Left lung (tissue), 10 donors: Measurements from ENCODE around the gene HIVEP3. TPM values are rescaled to one million over a fixed set of nuclear protein-coding genes. Genes with fewer than 3 reads are reported as not detected.

ENCODE experiments used
- ATAC-seq: fragments of 200-7000 bp; cut with Tn5 transposase; one replicate; pipeline ENCODE4 v1.9.1; 2020; ENCODE audit warnings: moderate library complexity
- DNase-seq, 4 donors: peaks; one replicate each; pipeline ENCODE4 v3.0.0-alpha.2; 2013 to 2020
- H3K27ac ChIP-seq, 2 donors: fragments of 200-600 bp; sonication (generic) in 1 of 2; one replicate each; pipeline versions ENCODE4 v1.5.0 to v1.8.0; 2020 to 2021
- H3K27me3 ChIP-seq, 2 donors: fragments of 200-600 bp; sonication (generic) in 1 of 2; one replicate each; pipeline versions ENCODE4 v1.5.0 to v1.8.0; 2020 to 2021
- H3K36me3 ChIP-seq, 2 donors: fragments of 200-600 bp; sonication (generic) in 1 of 2; one replicate each; pipeline versions ENCODE4 v1.5.0 to v1.8.0; 2020 to 2021
- H3K4me1 ChIP-seq, 2 donors: fragments of 200-600 bp; one replicate each; pipeline ENCODE4 v1.8.0; 2021
- H3K4me3 ChIP-seq, 2 donors: fragments of 200-600 bp; sonication (generic) in 1 of 2; one replicate each; pipeline versions ENCODE4 v1.5.0 to v1.8.0; 2020 to 2021; ENCODE audit warnings: mild to moderate bottlenecking in 1 of 2
- H3K9me3 ChIP-seq, 2 donors: fragments of 200-600 bp; sonication (generic) in 1 of 2; one replicate each; pipeline versions ENCODE4 v1.5.0 to v1.8.0; 2020 to 2021
- intact Hi-C, 2 donors: fragments of 100-400 bp; cut with DNase I; formaldehyde crosslinking; loops; one replicate each; pipeline versions ENCODE4 v1.11.2 to v1.14.2; 2022
- polyA plus RNA-seq, 6 donors: library from polyadenylated mRNA; unstranded; fragments of 120-200 nt; gene quantifications; one replicate each; pipeline ENCODE4 v1.2.1, GENCODE V29; 2013; ENCODE audit not compliant: insufficient read length in 6 of 6
- total RNA-seq, 2 donors: library from RNA; stranded (reverse); fragmentation: NEBNext Ultra II Directional; extraction: Animal tissue kit (Norgen Biotek cat#: 25700); gene quantifications; one replicate each; pipeline ENCODE4 v1.2.1, GENCODE V29; 2021
- TF ChIP-seq, protein P1 (sequence below), 2 donors: fragments of 200-600 bp; sonication (generic) in 1 of 2; IDR thresholded peaks; one replicate each; pipeline versions ENCODE4 v1.5.0 to v1.8.0; 2021; ENCODE audit warnings: antibody characterized with exemption in 2 of 2
- donor health status: DM: no; HTN: yes; CAD: no.
- donor health status: DM: no; HTN: no; CAD: no.

Gene HIVEP3
- total and polyA plus RNA-seq, 8 donors: 6.0 to 15.6 (median 7.4) TPM

DNA sequence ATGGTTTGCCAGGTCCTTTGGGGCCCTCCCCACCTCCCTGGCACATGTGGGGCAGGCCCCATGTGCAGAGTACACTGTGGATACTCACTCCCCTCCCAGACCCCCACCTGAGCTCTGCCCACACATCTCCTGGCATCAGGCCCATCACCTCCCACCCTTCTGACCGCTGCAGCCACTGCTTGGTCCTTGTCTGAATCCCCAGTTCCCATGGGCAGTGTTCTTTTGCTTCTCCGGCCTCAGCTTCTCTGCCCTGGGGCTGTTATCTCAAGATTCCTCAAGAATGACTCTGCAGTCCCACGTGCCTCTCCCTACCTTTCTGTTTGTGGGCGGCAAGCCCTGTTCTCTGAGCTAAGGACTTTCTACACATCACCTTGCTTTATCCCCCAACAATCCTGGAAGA, 246.5 kb downstream of the HIVEP3 start:
- Histone ChIP-seq H3K36me3 (no peaks in the 10 kb centered on the region), H3K27me3 (no peaks in the 10 kb centered on the region), H3K4me3 (no peak overlapping the region), H3K27ac (no peak overlapping the region), H3K4me1 (peaks cover 11 to 22% of the 10 kb centered on the region in 2 donors), H3K9me3 (no peaks in the 10 kb centered on the region)
- DNase-seq (peak in 1 of 4 donors; percentile 35), ATAC-seq (peak; percentile 84)
- TF ChIP-seq, protein P1, sequence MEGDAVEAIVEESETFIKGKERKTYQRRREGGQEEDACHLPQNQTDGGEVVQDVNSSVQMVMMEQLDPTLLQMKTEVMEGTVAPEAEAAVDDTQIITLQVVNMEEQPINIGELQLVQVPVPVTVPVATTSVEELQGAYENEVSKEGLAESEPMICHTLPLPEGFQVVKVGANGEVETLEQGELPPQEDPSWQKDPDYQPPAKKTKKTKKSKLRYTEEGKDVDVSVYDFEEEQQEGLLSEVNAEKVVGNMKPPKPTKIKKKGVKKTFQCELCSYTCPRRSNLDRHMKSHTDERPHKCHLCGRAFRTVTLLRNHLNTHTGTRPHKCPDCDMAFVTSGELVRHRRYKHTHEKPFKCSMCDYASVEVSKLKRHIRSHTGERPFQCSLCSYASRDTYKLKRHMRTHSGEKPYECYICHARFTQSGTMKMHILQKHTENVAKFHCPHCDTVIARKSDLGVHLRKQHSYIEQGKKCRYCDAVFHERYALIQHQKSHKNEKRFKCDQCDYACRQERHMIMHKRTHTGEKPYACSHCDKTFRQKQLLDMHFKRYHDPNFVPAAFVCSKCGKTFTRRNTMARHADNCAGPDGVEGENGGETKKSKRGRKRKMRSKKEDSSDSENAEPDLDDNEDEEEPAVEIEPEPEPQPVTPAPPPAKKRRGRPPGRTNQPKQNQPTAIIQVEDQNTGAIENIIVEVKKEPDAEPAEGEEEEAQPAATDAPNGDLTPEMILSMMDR (IDR thresholded peaks at IDR 0.05): no peak
- intact Hi-C loops: no loop called here

DNA sequence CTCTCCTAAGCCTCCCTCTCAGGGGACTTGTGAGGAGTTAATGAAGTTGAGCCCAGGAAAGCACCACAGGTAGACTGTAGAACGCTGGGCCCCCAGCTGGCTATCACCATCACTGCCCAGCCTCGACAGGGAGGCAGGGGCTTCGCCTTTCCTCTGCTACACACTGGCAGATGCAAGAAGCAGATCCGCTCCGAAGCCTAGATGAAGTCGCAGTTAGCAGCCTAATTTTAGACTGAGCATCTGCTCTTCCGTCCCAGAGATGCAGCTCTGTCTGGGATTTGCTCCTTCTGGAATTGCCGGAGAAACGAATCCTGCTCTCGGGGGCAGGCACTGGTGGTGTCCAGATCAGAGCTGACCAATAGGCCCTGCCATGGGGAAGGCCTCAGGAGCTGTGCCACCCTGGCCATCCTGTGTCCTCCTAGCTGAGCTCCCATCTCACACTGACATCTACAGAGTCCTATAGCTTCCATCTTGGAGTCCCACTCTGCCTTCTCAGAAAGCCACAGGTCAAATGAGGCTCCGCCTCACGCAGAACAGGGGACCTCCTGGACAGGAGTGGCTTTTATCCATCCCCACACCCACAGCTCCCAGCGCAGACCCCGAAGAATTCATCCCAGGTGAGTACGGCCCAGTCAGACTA, 247.5 kb downstream of the HIVEP3 start:
- TF ChIP-seq, protein P1 (IDR thresholded peaks at IDR 0.05): no peak
- H3K27ac ChIP-seq: no peak overlapping the region
- H3K4me3 ChIP-seq: no peak overlapping the region
- no peaks in the 10 kb centered on the region for H3K36me3 ChIP-seq
- DNase-seq (no peak), ATAC-seq (no peak)
- intact Hi-C loops: no loop called here
- H3K9me3 ChIP-seq: no peaks in the 10 kb centered on the region
- H3K4me1 ChIP-seq: peaks cover 11 to 22% of the 10 kb centered on the region in 2 donors
- H3K27me3 ChIP-seq: no peaks in the 10 kb centered on the region

DNA sequence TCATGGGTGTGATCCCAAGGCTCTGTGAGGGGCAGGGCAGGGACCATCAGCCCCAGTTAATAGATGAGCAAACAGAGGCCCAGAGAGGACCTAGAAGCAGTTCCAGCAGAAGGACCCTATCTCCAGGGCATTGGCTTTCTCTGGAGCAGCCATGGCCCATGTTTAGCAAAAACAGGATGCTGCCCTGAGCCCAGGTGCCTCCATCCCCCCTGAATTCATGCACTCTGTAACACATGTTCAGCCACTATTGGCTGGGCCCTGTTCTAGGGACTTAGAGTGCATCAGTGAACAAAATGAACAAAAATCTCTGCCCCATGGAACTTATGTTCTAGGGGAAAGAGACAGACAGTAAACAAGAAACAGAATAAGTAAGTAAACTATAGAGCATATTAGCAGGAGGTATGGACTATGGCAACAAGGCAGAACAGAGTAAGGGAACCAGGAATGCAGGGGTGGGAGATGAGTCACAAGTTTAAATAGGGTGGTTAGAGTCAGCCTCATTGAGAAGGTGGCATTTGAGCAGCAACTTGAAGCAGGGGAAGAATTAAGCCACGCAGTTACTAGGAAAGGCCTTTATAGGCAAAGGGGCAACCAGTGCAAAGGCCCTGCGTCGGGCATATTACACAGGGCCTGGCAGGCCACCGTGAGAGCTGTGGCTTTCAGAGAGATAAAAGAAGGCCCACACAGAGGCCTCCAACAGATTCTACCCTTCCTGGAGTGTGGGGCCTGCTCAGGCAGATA, 248.3 kb downstream of the HIVEP3 start:
- TF ChIP-seq, protein P1 (IDR thresholded peaks at IDR 0.05): no peak
- Histone ChIP-seq H3K4me3 (no peak overlapping the region), H3K9me3 (no peaks in the 10 kb centered on the region), H3K27ac (no peak overlapping the region), H3K27me3 (no peaks in the 10 kb centered on the region), H3K36me3 (no peaks in the 10 kb centered on the region), H3K4me1 (peaks cover 11 to 22% of the 10 kb centered on the region in 2 donors)
- no peak for DNase-seq
- intact Hi-C loops: no loop called here
- ATAC-seq: peak; percentile 51

DNA sequence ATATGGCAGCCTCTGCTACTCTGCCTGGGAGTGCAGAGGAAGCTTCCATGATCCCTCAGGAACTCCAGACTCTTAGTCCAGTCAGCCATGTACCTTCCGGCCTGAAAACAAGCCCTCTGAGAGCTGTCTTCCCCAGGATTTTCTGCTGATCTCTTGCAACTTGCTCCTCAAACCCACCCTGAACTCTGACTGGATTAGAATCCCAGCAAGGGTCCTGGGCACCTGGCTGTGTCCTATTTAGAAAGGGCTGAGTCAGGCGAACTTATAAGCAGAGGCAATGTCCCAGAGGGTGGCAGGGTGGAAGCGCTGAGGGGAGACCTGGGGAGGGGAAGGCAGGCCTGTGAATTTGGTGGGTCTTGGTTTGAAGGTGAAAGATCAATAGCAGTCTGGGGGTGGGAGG, 249.8 kb downstream of the HIVEP3 start:
- Histone ChIP-seq H3K4me1 (peaks cover 15 to 26% of the 10 kb centered on the region in 2 donors), H3K9me3 (no peaks in the 10 kb centered on the region), H3K4me3 (no peak overlapping the region), H3K27me3 (no peaks in the 10 kb centered on the region), H3K27ac (no peak overlapping the region), H3K36me3 (no peaks in the 10 kb centered on the region)
- TF ChIP-seq, protein P1 (IDR thresholded peaks at IDR 0.05): no peak
- intact Hi-C loops: no loop called here
- no peak for ATAC-seq
- DNase-seq: no peak

DNA sequence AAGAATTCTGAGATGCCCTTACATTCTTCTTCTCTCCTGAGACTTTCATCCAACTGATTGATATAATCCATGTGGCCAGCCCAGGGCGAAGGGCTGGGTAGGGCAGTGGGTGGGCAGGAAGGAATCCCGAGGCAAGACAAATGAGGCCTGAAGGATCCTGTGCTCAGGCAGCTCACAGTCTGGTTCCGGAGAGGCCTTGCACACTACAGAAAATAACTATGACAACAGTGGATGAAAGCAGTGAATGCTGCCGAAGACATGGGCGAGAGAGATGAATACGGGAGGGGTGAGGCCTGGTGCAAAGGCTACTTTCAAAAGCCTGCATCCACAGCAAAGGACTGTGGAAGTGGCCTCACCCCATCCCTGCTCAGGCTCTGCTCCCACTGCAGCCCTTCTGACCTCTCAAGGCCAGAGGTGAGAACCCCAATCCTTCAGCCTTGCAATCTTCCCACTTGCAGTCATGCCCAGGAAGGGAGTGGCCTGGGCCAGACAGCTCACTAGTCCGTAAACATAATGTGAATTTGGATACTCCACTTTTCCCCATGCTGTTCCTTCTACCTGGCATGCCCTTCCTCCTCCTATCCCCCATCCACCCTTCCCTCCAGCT, 250.6 kb downstream of the HIVEP3 start:
- no peak overlapping the region for H3K27ac ChIP-seq
- intact Hi-C loops: no loop called here
- TF ChIP-seq, protein P1 (IDR thresholded peaks at IDR 0.05): no peak
- ATAC-seq (no peak), DNase-seq (no peak)
- H3K36me3 ChIP-seq: no peaks in the 10 kb centered on the region
- no peaks in the 10 kb centered on the region for H3K9me3 ChIP-seq
- no peaks in the 10 kb centered on the region for H3K27me3 ChIP-seq
- peaks cover 8 to 22% of the 10 kb centered on the region in 2 donors for H3K4me1 ChIP-seq
- H3K4me3 ChIP-seq: no peak overlapping the region
